NCI-H2171 (cell line): ENCODE measurements around the gene MCAM.
A peak's percentile ranks its signal among the peaks of the same experiment; 100 is the strongest.

Source experiments
- DNase-seq: peaks from one replicate; lab custom pipeline; 2025; lab: John Stamatoyannopoulos, UW

Gene MCAM

GRCh38 chr11:119344291-119345010, 27.5 kb upstream of the MCAM start:
- no peak for DNase-seq

GRCh38 chr11:119343726-119344125, 26.8 kb upstream of the MCAM start:
- no peak for DNase-seq

- DNase-seq, result no peak
These were observed 25.6 kb upstream of the MCAM start for GRCh38 chr11:119342362-119343130.

- no peak for DNase-seq
These were observed 25.0 kb upstream of the MCAM start for GRCh38 chr11:119342023-119342300.

GRCh38 chr11:119341222-119342022, 24.5 kb upstream of the MCAM start:
- no peak for DNase-seq

GRCh38 chr11:119340335-119341221, 23.6 kb upstream of the MCAM start, which contains the start of gene C1QTNF5:
Gene C1QTNF5 (minus strand): TSS chr11:119340883. CDS start chr11:119340397, 486 bp downstream.
- DNase-seq, result no peak

GRCh38 chr11:119339589-119340334, 22.8 kb upstream of the MCAM start:
- DNase-seq, result no peak

GRCh38 chr11:119338965-119339588, 22.1 kb upstream of the MCAM start:
- no peak for DNase-seq

- DNase-seq, result no peak
These were observed 21.5 kb upstream of the MCAM start for GRCh38 chr11:119338318-119338890.

- no peak for DNase-seq
These were observed 20.8 kb upstream of the MCAM start for GRCh38 chr11:119337581-119338317.

- DNase-seq, result no peak
These were observed 20.0 kb upstream of the MCAM start for GRCh38 chr11:119336744-119337469.

- DNase-seq, result no peak
These were observed 19.0 kb upstream of the MCAM start for GRCh38 chr11:119335655-119336543.

GRCh38 chr11:119335091-119335654, 18.2 kb upstream of the MCAM start:
- DNase-seq, result no peak

- peak; percentile 91 for DNase-seq
These were observed 17.4 kb upstream of the MCAM start, which contains the start of gene RNF26 for GRCh38 chr11:119334174-119334930. Gene RNF26 (plus strand): TSS chr11:119334527. CDS start chr11:119335123, 596 bp downstream.

- no peak for DNase-seq
These were observed 15.3 kb upstream of the MCAM start for GRCh38 chr11:119332111-119332765.

- no peak for DNase-seq
These were observed 13.3 kb upstream of the MCAM start for GRCh38 chr11:119330237-119330636.
